ENCODE results near the gene RPP25L.

Gene RPP25L

DNA sequence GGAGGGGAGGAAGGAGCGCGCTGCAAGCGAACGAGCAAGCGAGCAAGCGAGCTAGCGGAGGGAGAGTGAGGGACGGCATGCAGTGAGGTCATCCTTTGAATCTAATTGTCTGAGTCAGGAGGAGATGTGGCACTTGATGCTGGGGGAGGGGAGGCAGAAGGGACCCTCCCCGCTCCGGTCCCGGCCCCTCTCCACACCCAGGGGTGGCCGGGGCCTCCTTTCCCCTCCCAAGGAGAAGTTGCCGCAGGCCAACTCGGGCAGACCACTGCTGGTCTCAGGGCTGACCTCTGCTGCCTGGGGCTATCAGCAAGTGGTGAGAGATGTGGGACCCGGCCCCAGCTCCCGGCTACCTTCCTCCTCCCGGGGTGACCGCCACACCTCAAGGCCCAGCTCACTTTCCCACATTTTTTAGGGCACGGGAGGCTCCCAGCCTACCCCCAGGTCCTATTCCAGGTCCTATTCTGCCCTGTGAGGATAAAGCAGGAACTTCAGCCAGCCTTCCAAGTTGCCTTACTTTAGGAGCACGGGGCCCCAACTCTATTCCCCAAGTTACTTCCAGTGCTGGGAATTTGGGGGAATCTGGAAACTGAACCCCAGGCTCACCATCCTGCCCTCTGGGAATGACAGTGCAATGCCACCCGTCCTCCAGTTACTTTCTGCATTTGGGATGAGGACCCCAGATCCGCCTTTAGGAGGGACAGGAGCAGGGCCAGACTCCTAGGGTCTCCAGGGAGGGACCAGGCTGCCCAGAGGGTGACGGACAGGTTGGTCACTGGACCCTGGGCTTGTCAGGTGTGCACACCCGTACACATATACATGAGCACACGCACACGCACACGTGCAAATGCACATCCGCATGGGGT lies 33.4 kb downstream of the RPP25L start:
- no peaks in the 10 kb centered on the region for H3K9me3 ChIP-seq
- H3K27me3 ChIP-seq = peaks cover 0 to 97% of the 10 kb centered on the region in 2 donors
- no peak overlapping the region for H3K27ac ChIP-seq
- H3K36me3 ChIP-seq = no peaks in the 10 kb centered on the region
- peak overlapping the region; percentile 11 to 37 for H3K4me3 ChIP-seq
- intact Hi-C loops (cut with DNase I; ENCODE audit: low total_unique reads) = no loop called here
- TF ChIP-seq, protein P1, sequence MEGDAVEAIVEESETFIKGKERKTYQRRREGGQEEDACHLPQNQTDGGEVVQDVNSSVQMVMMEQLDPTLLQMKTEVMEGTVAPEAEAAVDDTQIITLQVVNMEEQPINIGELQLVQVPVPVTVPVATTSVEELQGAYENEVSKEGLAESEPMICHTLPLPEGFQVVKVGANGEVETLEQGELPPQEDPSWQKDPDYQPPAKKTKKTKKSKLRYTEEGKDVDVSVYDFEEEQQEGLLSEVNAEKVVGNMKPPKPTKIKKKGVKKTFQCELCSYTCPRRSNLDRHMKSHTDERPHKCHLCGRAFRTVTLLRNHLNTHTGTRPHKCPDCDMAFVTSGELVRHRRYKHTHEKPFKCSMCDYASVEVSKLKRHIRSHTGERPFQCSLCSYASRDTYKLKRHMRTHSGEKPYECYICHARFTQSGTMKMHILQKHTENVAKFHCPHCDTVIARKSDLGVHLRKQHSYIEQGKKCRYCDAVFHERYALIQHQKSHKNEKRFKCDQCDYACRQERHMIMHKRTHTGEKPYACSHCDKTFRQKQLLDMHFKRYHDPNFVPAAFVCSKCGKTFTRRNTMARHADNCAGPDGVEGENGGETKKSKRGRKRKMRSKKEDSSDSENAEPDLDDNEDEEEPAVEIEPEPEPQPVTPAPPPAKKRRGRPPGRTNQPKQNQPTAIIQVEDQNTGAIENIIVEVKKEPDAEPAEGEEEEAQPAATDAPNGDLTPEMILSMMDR (IDR thresholded peaks at IDR 0.05) = no peak
- peaks cover 0 to 13% (median 11%) of the 10 kb centered on the region in 4 donors for H3K4me1 ChIP-seq
- no peak for DNase-seq

DNA sequence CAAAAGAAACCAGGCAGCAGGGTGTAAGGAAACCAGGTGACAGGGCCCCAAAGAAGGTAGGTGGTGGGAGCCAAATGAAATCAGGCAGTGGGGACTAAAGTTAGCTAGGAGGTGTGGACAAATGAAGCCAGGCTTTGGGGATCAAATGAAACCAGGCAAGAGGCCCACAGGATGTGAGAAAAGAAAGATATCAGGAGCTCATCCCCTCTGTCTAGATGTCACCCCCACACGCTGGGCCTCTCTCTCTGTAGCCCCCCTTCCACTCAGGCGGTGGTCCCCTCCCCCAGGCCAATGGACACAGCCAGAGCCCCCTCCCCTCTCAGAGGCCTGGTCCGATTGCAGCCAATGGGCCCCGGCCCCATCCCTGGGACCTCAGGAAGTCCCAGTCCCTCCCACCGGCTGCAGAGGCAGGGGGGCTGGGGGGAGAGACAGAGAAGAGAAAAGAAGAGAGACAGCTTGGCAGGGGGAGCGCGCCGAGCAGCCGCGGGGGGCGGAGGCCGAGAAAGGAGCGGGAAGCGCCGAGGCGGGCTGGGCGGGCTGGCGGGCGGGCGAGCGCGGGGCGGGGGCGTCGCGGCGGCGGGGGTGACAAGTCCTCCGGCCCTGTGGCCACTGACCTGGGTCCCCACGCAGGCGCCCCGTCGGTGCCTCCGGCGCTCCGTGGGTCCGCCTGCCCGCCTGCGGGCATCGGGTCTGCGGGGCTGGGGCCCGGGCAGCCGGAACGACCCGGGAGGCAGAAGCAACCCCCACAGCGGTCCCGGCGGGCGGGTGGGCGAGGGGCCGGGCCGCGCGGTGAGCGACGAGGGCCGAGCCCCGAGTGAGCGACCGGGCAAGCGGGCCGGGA lies 34.3 kb downstream of the RPP25L start:
- Histone ChIP-seq H3K9me3 (no peaks in the 10 kb centered on the region), H3K36me3 (no peaks in the 10 kb centered on the region), H3K27me3 (peaks cover 0 to 92% of the 10 kb centered on the region in 2 donors), H3K4me1 (peaks cover 0 to 13% (median 11%) of the 10 kb centered on the region in 4 donors), H3K4me3 (peak overlapping the region; percentile 11 to 37), H3K27ac (no peak overlapping the region)
- intact Hi-C loops (cut with DNase I; ENCODE audit: low total_unique reads) = no loop called here
- no peak for DNase-seq
- TF ChIP-seq, protein P1 (IDR thresholded peaks at IDR 0.05) = no peak

DNA sequence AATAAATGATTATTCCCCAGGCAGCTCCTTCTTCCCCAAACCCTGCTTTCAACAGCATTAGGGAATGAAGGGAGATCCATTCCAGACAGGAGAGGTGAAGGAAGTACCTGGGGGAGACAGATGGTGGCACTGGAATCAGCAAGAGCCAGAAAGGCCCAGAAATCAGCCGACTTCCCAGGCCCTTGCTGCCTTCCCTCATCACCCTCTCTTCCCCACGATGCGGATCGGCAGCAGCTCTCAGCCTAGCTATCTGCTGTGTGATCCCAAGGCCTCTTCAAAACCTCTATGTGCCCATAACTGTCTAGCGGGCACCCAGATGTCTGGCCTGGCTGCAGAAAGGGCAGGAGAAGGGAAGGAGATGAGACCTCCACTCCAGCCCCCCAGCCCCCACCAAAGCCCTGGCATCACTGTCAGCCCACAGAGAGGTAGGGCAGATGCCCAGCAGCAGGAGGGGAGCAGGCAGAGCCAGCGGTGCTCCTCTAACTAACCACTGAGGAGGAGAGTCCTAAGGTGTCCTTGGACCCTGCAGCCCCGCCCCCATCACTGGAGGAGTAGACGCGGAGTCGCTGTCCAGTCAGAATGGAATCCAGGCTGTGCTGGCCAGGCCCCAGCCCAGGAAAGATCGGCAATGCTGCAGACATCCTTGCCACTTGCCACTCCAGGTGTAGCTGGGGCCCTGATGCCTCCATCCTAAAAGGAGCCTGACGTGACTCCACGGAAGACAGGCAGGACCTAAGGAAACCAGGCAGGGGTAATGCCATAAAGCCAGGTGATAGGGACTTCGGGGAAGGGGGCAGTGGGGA lies 35.1 kb downstream of the RPP25L start:
- no peak overlapping the region for H3K4me3 ChIP-seq
- no peak for DNase-seq
- TF ChIP-seq, protein P1 (IDR thresholded peaks at IDR 0.05) = no peak
- no peak overlapping the region for H3K27ac ChIP-seq
- H3K36me3 ChIP-seq = no peaks in the 10 kb centered on the region
- intact Hi-C loops (cut with DNase I; ENCODE audit: low total_unique reads) = no loop called here
- no peaks in the 10 kb centered on the region for H3K9me3 ChIP-seq
- peaks cover 0 to 84% of the 10 kb centered on the region in 2 donors for H3K27me3 ChIP-seq
- H3K4me1 ChIP-seq = peaks cover 0 to 13% (median 11%) of the 10 kb centered on the region in 4 donors

DNA sequence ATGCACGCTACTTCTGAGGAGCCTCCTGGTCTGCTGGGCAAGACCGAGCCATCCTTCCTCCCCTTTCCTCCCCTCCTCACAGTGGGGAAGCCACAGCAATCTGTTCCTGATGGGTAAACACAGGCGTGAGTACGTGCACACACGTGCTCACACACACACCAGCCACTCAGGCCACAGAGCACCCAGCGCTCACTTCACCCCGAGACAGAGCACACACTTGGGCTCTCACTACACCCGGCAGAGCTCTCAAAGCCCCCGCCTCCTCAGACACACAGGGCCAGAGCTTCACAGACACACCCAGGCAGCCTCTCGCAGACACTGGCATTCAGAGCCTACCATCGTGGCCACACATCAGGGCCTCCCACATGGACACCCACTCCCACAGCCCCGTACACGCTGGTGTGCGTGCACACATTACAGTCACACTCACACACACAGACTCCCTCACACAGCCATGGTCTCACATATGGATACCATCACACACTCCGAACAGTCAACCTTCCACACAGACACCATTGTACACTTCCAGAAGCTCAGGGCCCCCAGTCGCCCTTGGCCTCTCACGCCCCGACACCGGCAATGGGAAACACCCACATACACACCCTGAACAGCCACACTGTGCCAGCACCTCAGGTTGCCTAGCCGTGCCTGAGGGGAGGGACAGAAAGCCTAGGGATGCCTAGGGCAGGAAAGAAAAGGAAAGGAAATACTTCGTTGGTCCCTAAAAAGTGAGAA lies 35.9 kb downstream of the RPP25L start:
- no peak overlapping the region for H3K4me3 ChIP-seq
- peaks cover 0 to 79% of the 10 kb centered on the region in 2 donors for H3K27me3 ChIP-seq
- TF ChIP-seq, protein P1 (IDR thresholded peaks at IDR 0.05) = no peak
- H3K27ac ChIP-seq = no peak overlapping the region
- peaks cover 0 to 13% (median 11%) of the 10 kb centered on the region in 4 donors for H3K4me1 ChIP-seq
- H3K9me3 ChIP-seq = no peaks in the 10 kb centered on the region
- H3K36me3 ChIP-seq = no peaks in the 10 kb centered on the region
- intact Hi-C loops (cut with DNase I; ENCODE audit: low total_unique reads) = no loop called here
- no peak for DNase-seq
